Measurements from ENCODE around the gene DISP3.
A peak's percentile ranks its signal among the peaks of the same experiment; 100 is the strongest.

The DISP3 gene

GRCh38 chr1:11474826-11475225 is 4.1 kb upstream of the DISP3 start:
- Histone ChIP-seq H3K27ac (no peak overlapping the region), H3K4me3 (ENCODE audit: low read depth, low read length) (no peak overlapping the region), H3K4me1 (no peaks in the 10 kb centered on the region), H3K36me3 (ENCODE audit: control insufficient read depth, insufficient read depth, low read length) (no peaks in the 10 kb centered on the region), H3K9ac (no peak overlapping the region), H3K4me2 (ENCODE audit: low read length) (no peak overlapping the region), H3K27me3 (ENCODE audit: control insufficient read depth, insufficient read depth, low read length) (no peaks in the 10 kb centered on the region), H2AFZ (no peak overlapping the region), H3K79me2 (no peaks in the 10 kb centered on the region), H3K9me3 (ENCODE audit: control insufficient read depth, low read length) (no peaks in the 10 kb centered on the region)
- TF ChIP-seq CTCF (IDR thresholded peaks at IDR 0.05), result no peak

GRCh38 chr1:11475748-11476147 is 3.2 kb upstream of the DISP3 start:
- Histone ChIP-seq H3K9ac (no peak overlapping the region), H3K4me2 (ENCODE audit: low read length) (no peak overlapping the region), H3K4me1 (no peaks in the 10 kb centered on the region), H3K27ac (no peak overlapping the region), H3K79me2 (no peaks in the 10 kb centered on the region), H3K36me3 (ENCODE audit: control insufficient read depth, insufficient read depth, low read length) (no peaks in the 10 kb centered on the region), H2AFZ (no peak overlapping the region), H3K4me3 (ENCODE audit: low read depth, low read length) (no peak overlapping the region), H3K27me3 (ENCODE audit: control insufficient read depth, insufficient read depth, low read length) (no peaks in the 10 kb centered on the region), H3K9me3 (ENCODE audit: control insufficient read depth, low read length) (no peaks in the 10 kb centered on the region)
- TF ChIP-seq CTCF (IDR thresholded peaks at IDR 0.05), result no peak

- TF ChIP-seq CTCF (IDR thresholded peaks at IDR 0.05), result no peak
- H3K27ac ChIP-seq, result no peak overlapping the region
- H3K4me3 ChIP-seq (ENCODE audit: low read depth, low read length), result no peak overlapping the region
- peak overlapping the region; percentile 89 for H2AFZ ChIP-seq
- H3K4me1 ChIP-seq, result peaks cover 8% of the 10 kb centered on the region
- H3K36me3 ChIP-seq (ENCODE audit: control insufficient read depth, insufficient read depth, low read length), result no peaks in the 10 kb centered on the region
- H3K27me3 ChIP-seq (ENCODE audit: control insufficient read depth, insufficient read depth, low read length), result no peaks in the 10 kb centered on the region
- no peak overlapping the region for H3K9ac ChIP-seq
- peak overlapping the region; percentile 71 for H3K4me2 ChIP-seq (ENCODE audit: low read length)
- no peaks in the 10 kb centered on the region for H3K9me3 ChIP-seq (ENCODE audit: control insufficient read depth, low read length)
- H3K79me2 ChIP-seq, result no peaks in the 10 kb centered on the region
Measured at GRCh38 chr1:11479375-11479979, 522 bp downstream of the DISP3 start.

- H3K27me3 ChIP-seq (ENCODE audit: control insufficient read depth, insufficient read depth, low read length), result no peaks in the 10 kb centered on the region
- H3K27ac ChIP-seq, result no peak overlapping the region
- peaks cover 16% of the 10 kb centered on the region for H3K4me1 ChIP-seq
- TF ChIP-seq CTCF (IDR thresholded peaks at IDR 0.05), result no peak
- H3K4me3 ChIP-seq (ENCODE audit: low read depth, low read length), result no peak overlapping the region
- no peaks in the 10 kb centered on the region for H3K9me3 ChIP-seq (ENCODE audit: control insufficient read depth, low read length)
- no peaks in the 10 kb centered on the region for H3K79me2 ChIP-seq
- no peak overlapping the region for H3K4me2 ChIP-seq (ENCODE audit: low read length)
- H2AFZ ChIP-seq, result no peak overlapping the region
- no peak overlapping the region for H3K9ac ChIP-seq
- H3K36me3 ChIP-seq (ENCODE audit: control insufficient read depth, insufficient read depth, low read length), result no peaks in the 10 kb centered on the region
Measured at GRCh38 chr1:11481019-11481418, 2.1 kb downstream of the DISP3 start.

- H3K79me2 ChIP-seq, result no peaks in the 10 kb centered on the region
Measured at GRCh38 chr1:11482198-11482597, 3.2 kb downstream of the DISP3 start.

More at GRCh38 chr1:11482198-11482597, 3.2 kb downstream of the DISP3 start:
- Histone ChIP-seq H3K27me3 (ENCODE audit: control insufficient read depth, insufficient read depth, low read length) (no peaks in the 10 kb centered on the region), H3K4me2 (ENCODE audit: low read length) (no peak overlapping the region), H3K4me3 (ENCODE audit: low read depth, low read length) (no peak overlapping the region), H2AFZ (no peak overlapping the region), H3K9me3 (ENCODE audit: control insufficient read depth, low read length) (no peaks in the 10 kb centered on the region), H3K27ac (no peak overlapping the region), H3K9ac (no peak overlapping the region), H3K4me1 (peaks cover 16% of the 10 kb centered on the region), H3K36me3 (ENCODE audit: control insufficient read depth, insufficient read depth, low read length) (no peaks in the 10 kb centered on the region)
- no peak for TF ChIP-seq CTCF (IDR thresholded peaks at IDR 0.05)

Measured in parathyroid adenoma (tissue), 2 donors.